B cell (primary cell): ENCODE measurements around the gene TLK2. TPM values are rescaled to one million over a fixed set of nuclear protein-coding genes. Genes with fewer than 3 reads are reported as not detected.
"Not testable (repeated sequence)": the region's sequence is repeated elsewhere in the genome, so short reads cannot be mapped to it uniquely, and the experiment has no call there.

Experiments
- ATAC-seq: fragments of 200-7000 bp; cut with Tn5 transposase; one replicate; pipeline ENCODE4 v1.10.0; 2021; ENCODE audit warnings: low read depth, mild to moderate bottlenecking, moderate number of reproducible peaks, moderate library complexity
- CTCF ChIA-PET: fragments of 350-600 bp; sonication (Branson Sonifier 250); formaldehyde crosslinking; loops from one replicate; lab custom pipeline; 2021; ENCODE audit warnings: antibody characterized with exemption, inconsistent platforms; lab: Charles Lee
- POLR2A ChIA-PET: fragments of 350-600 bp; sonication (Branson Sonifier 250); formaldehyde crosslinking; loops from one replicate; lab custom pipeline; 2021; ENCODE audit warnings: antibody characterized with exemption; lab: Charles Lee
- DNase-seq: peaks from one replicate; pipeline ENCODE4 v3.0.0; 2013
- H2AFZ ChIP-seq: 2 replicates; pipeline ENCODE4 v1.6.1; 2012; ENCODE audit warnings: mild to moderate bottlenecking, low read depth, low read length; ENCODE audit not compliant: insufficient read depth, poor library complexity, severe bottlenecking
- H3K27ac ChIP-seq, 2 donors: 1 replicate in 1 of 2; 2 replicates in 1 of 2; pipeline ENCODE4 v1.5.1; 2012 to 2013; ENCODE audit warnings: low read length in 2 of 2, mild to moderate bottlenecking in 2 of 2, moderate library complexity in 1 of 2
- H3K27me3 ChIP-seq, 4 experiments: fragments of 200-600 bp in 1 of 4; sonication (generic) in 1 of 4; replicated peaks in 1 of 4; 1 replicate in 2 of 4; 2 replicates in 2 of 4; pipeline versions ENCODE4 v1.6.1 to v1.7.0; 2013 to 2016; ENCODE audit warnings: low read length in 3 of 4, mild to moderate bottlenecking in 2 of 4, mixed read lengths in 1 of 4, moderate library complexity in 1 of 4; ENCODE audit not compliant: insufficient read depth in 4 of 4, control insufficient read depth in 3 of 4; ENCODE audit errors: control extremely low read depth in 1 of 4
- H3K36me3 ChIP-seq, 2 experiments: replicated peaks in 1 of 2; 1 replicate in 1 of 2; 2 replicates in 1 of 2; pipeline versions ENCODE4 v1.6.1 to v1.7.1; 2013; ENCODE audit warnings: low read length in 1 of 2; ENCODE audit not compliant: insufficient read depth in 2 of 2, control insufficient read depth in 1 of 2; ENCODE audit errors: control extremely low read depth in 1 of 2, extremely low read depth in 1 of 2
- H3K4me1 ChIP-seq, 2 donors: fragments of 200-600 bp in 1 of 2; sonication (generic) in 1 of 2; 1 replicate in 1 of 2; 2 replicates in 1 of 2; pipeline versions ENCODE4 v1.5.1 to v1.6.1; 2013 to 2017; ENCODE audit warnings: low read length in 2 of 2; ENCODE audit not compliant: control insufficient read depth in 2 of 2, insufficient read depth in 2 of 2
- H3K4me2 ChIP-seq: replicated peaks from 2 replicates; pipeline ENCODE3; 2012; ENCODE audit warnings: mild to moderate bottlenecking, low read depth, low read length; ENCODE audit not compliant: poor library complexity, severe bottlenecking
- H3K4me3 ChIP-seq, 5 experiments: fragments of 200-600 bp in 1 of 5; sonication (generic) in 1 of 5; 1 replicate in 3 of 5; 2 replicates in 2 of 5; pipeline versions ENCODE4 v1.5.1 to v1.7.0; 2011 to 2016; ENCODE audit warnings: low read length in 4 of 5, mild to moderate bottlenecking in 4 of 5, low read depth in 2 of 5, control low read depth in 1 of 5, moderate library complexity in 1 of 5; ENCODE audit not compliant: insufficient read depth in 1 of 5; ENCODE audit errors: control extremely low read depth in 1 of 5, extremely low read depth in 1 of 5
- H3K79me2 ChIP-seq: fragments of 200-600 bp; sonication (generic); one replicate; pipeline ENCODE4 v1.6.0; 2016; ENCODE audit warnings: low read length; ENCODE audit not compliant: control insufficient read depth, insufficient read depth
- H3K9ac ChIP-seq: fragments of 200-600 bp; sonication (generic); 2 replicates; pipeline ENCODE4 v1.6.1; 2017; ENCODE audit warnings: mild to moderate bottlenecking, low read length, moderate library complexity
- H3K9me3 ChIP-seq, 3 donors: one replicate each; pipeline versions ENCODE4 v1.6.1 to v1.7.1; 2013; ENCODE audit warnings: low read length in 2 of 3; ENCODE audit not compliant: control insufficient read depth in 2 of 3, insufficient read depth in 1 of 3; ENCODE audit errors: control extremely low read depth in 1 of 3
- H4K20me1 ChIP-seq: 2 replicates; pipeline ENCODE4 v1.6.0; 2012; ENCODE audit warnings: mild to moderate bottlenecking, low read length; ENCODE audit not compliant: insufficient read depth, control insufficient read depth, poor library complexity, severe bottlenecking
- H3K27ac Mint-ChIP-seq: one replicate; pipeline ENCODE4 v1.8.0; 2021; ENCODE audit warnings: mixed read lengths
- H3K27me3 Mint-ChIP-seq: one replicate; pipeline ENCODE4 v1.8.0; 2021; ENCODE audit warnings: mixed read lengths
- H3K4me1 Mint-ChIP-seq: one replicate; pipeline ENCODE4 v1.8.0; 2021; ENCODE audit warnings: mixed read lengths
- H3K4me3 Mint-ChIP-seq: one replicate; pipeline ENCODE4 v1.8.0; 2021; ENCODE audit warnings: mixed read lengths
- H3K9me3 Mint-ChIP-seq: one replicate; pipeline ENCODE4 v1.8.0; 2022; ENCODE audit warnings: mixed read lengths; ENCODE audit not compliant: insufficient read depth
- EZH2 ChIP-seq: IDR thresholded peaks from 2 replicates; pipeline ENCODE4 v1.6.1; 2012; ENCODE audit warnings: borderline replicate concordance, low read depth, mild to moderate bottlenecking, moderate library complexity, low read length; ENCODE audit not compliant: insufficient read depth, poor library complexity, severe bottlenecking
- WGBS: methylation state at CpG from one replicate; pipeline ENCODE4 v1.1.5; 2013; ENCODE audit warnings: missing lambda C conversion rate; ENCODE audit not compliant: insufficient coverage; 5-methylcytosine and 5-hydroxymethylcytosine counted together
- intact Hi-C: fragments of 100-400 bp; cut with micrococcal nuclease; formaldehyde crosslinking; loops from one replicate; pipeline ENCODE4 v1.10.0; 2022
- polyA plus RNA-seq: library from polyadenylated mRNA; depleted of rRNA; stranded (reverse); fragments of >200 nt; gene quantifications from 2 replicates; pipeline ENCODE4 v1.2.3, GENCODE V29; 2012
- total RNA-seq, 2 donors: library from RNA; stranded (reverse); fragments of 120-200 nt in 1 of 2; gene quantifications; 1 replicate in 1 of 2; 2 replicates in 1 of 2; pipeline versions ENCODE4 v1.2.3 to v1.2.4, GENCODE V29; 2013 to 2022
- TF ChIP-seq, protein P1 (sequence below): fragments of 200-600 bp; IDR thresholded peaks from one replicate; pipeline ENCODE4 v1.8.0; 2022; ENCODE audit warnings: antibody characterized with exemption, mild to moderate bottlenecking

The TLK2 gene
- total and polyA plus RNA-seq, 2 donors (not counting 1 experiment from before 2014, with no cell fraction given): 36.3 to 75.3 TPM

DNA sequence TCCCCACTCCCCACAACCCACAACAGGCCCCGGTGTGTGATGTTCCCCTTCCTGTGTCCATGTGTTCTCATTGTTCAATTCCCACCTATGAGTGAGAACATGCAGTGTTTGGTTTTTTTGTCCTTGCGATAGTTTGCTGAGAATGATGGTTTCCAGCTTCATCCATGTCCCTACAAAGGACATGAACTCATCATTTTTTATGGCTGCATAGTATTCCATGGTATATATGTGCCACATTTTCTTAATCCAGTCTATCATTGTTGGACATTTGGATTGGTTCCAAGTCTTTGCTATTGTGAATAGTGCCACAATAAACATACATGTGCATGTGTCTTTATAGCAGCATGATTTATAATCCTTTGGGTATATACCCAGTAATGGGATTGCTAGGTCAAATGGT, 82.3 kb downstream of the TLK2 start:
- DNase-seq, CTCF ChIA-PET, H2AFZ ChIP-seq, H3K4me3 ChIP-seq, POLR2A ChIA-PET, H3K4me2 ChIP-seq, intact Hi-C loops, H3K9me3 ChIP-seq, H3K79me2 ChIP-seq, H3K27ac ChIP-seq, H3K27me3 Mint-ChIP-seq, H4K20me1 ChIP-seq, H3K4me3 Mint-ChIP-seq, ATAC-seq, H3K27ac Mint-ChIP-seq, H3K4me1 Mint-ChIP-seq, H3K9ac ChIP-seq, H3K4me1 ChIP-seq, H3K9me3 Mint-ChIP-seq, H3K27me3 ChIP-seq: not testable (repeated sequence)
- WGBS: no CpG with 5 or more reads among the region's 2 CpGs
- peaks cover 8 to 17% of the 10 kb centered on the region in 2 experiments for H3K36me3 ChIP-seq

DNA sequence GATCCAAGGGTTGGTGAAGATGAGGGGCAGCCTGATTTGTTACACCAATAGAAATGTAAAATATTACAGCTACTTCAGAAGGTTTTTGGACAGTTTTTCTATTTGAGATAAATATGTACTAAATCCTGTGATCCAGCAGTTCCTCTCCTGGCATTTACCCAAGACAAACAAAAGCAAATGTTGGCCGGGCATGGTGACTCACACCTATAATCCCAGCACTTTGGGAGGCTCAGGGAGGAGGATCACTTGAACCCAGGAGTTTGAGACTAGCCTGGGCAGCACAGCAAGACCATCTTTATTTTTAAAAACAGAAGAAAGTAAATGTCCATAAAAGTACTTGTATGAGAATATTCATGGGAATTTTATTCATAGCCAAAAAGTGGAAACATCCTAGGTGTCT, 84.0 kb downstream of the TLK2 start:
- H3K79me2 ChIP-seq: no peaks in the 10 kb centered on the region
- intact Hi-C loops: no loop called here
- no peaks in the 10 kb centered on the region for H4K20me1 ChIP-seq
- WGBS: no CpG with 5 or more reads among the region's 1 CpG
- H3K4me3 ChIP-seq: no peak overlapping the region
- no peak overlapping the region for H3K27ac ChIP-seq
- H3K9me3 ChIP-seq: no peaks in the 10 kb centered on the region
- no peaks in the 10 kb centered on the region for H3K27me3 ChIP-seq
- H3K27me3 Mint-ChIP-seq: no peaks in the 10 kb centered on the region
- TF ChIP-seq EZH2: no peak
- TF ChIP-seq, protein P1, sequence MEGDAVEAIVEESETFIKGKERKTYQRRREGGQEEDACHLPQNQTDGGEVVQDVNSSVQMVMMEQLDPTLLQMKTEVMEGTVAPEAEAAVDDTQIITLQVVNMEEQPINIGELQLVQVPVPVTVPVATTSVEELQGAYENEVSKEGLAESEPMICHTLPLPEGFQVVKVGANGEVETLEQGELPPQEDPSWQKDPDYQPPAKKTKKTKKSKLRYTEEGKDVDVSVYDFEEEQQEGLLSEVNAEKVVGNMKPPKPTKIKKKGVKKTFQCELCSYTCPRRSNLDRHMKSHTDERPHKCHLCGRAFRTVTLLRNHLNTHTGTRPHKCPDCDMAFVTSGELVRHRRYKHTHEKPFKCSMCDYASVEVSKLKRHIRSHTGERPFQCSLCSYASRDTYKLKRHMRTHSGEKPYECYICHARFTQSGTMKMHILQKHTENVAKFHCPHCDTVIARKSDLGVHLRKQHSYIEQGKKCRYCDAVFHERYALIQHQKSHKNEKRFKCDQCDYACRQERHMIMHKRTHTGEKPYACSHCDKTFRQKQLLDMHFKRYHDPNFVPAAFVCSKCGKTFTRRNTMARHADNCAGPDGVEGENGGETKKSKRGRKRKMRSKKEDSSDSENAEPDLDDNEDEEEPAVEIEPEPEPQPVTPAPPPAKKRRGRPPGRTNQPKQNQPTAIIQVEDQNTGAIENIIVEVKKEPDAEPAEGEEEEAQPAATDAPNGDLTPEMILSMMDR: no peak
- no peak for ATAC-seq
- H3K9ac ChIP-seq: no peak overlapping the region
- DNase-seq: no peak
- ChIA-PET POLR2A (no interaction called here), CTCF (interaction anchor here (1.4 kb wide), 1 partner anchor 141 kb away, joined by 3 read pairs; no protein-coding TSS in a partner anchor)
- no peak overlapping the region for H3K4me3 Mint-ChIP-seq
- no peak overlapping the region for H3K27ac Mint-ChIP-seq
- H2AFZ ChIP-seq: no peak overlapping the region
- peaks cover 6% of the 10 kb centered on the region for H3K4me1 Mint-ChIP-seq
- no peaks in the 10 kb centered on the region for H3K9me3 Mint-ChIP-seq
- H3K4me1 ChIP-seq: no peaks in the 10 kb centered on the region
- H3K4me2 ChIP-seq: no peak overlapping the region
- peaks cover 15 to 25% of the 10 kb centered on the region in 2 experiments for H3K36me3 ChIP-seq
